ENCODE measurements around the gene FCRL5.

FCRL5 gene

DNA sequence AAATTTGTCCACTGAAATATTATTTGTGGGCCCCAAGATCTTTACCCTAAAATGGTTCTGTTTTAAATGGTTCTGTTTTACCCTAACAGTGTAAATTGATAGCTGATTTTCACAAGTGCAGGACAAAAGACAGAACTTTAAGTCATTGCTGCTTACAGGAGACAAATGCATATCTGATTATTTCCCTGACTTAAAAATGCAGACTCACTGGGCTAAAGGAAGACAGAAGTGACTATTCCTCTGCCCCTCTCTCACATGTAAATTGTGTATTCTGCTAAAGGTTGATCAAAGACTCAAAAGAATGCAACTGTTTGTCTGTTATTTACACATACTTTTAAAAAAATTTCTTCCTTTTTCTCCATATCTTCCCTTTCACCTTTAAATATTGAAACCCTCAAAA, 12.7 kb downstream of the FCRL5 start:
- TF ChIP-seq, protein P1, sequence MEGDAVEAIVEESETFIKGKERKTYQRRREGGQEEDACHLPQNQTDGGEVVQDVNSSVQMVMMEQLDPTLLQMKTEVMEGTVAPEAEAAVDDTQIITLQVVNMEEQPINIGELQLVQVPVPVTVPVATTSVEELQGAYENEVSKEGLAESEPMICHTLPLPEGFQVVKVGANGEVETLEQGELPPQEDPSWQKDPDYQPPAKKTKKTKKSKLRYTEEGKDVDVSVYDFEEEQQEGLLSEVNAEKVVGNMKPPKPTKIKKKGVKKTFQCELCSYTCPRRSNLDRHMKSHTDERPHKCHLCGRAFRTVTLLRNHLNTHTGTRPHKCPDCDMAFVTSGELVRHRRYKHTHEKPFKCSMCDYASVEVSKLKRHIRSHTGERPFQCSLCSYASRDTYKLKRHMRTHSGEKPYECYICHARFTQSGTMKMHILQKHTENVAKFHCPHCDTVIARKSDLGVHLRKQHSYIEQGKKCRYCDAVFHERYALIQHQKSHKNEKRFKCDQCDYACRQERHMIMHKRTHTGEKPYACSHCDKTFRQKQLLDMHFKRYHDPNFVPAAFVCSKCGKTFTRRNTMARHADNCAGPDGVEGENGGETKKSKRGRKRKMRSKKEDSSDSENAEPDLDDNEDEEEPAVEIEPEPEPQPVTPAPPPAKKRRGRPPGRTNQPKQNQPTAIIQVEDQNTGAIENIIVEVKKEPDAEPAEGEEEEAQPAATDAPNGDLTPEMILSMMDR (IDR thresholded peaks at IDR 0.05; ENCODE audit: control insufficient read depth, insufficient read depth, low read depth, low read length, missing control alignments): no peak
- no peak for DNase-seq (ENCODE audit: low read depth)
- H3K4me3 ChIP-seq (ENCODE audit: control insufficient read depth, low read depth, low read length): no peak overlapping the region

DNA sequence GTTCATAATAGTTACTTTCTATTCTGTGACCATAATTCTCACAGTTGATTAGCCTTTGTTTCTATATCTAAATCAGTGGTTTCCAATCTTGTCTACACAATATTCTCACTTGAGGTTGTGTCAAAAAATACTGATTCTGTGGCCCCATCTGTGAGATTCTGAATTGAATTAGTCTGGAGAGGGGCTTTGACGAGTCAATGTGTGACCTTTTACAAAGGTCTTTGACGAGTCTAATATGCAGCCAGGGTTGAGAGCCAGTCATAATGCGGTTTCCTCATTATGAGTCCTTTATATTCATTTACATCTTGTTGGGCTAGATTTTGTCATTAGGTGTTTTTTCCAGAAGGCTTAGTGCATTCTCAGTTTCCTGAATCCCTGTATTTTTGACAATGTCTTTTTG, 19.7 kb downstream of the FCRL5 start:
- TF ChIP-seq, protein P1 (IDR thresholded peaks at IDR 0.05; ENCODE audit: control insufficient read depth, insufficient read depth, low read depth, low read length, missing control alignments): no peak
- no peak overlapping the region for H3K4me3 ChIP-seq (ENCODE audit: control insufficient read depth, low read depth, low read length)

DNA sequence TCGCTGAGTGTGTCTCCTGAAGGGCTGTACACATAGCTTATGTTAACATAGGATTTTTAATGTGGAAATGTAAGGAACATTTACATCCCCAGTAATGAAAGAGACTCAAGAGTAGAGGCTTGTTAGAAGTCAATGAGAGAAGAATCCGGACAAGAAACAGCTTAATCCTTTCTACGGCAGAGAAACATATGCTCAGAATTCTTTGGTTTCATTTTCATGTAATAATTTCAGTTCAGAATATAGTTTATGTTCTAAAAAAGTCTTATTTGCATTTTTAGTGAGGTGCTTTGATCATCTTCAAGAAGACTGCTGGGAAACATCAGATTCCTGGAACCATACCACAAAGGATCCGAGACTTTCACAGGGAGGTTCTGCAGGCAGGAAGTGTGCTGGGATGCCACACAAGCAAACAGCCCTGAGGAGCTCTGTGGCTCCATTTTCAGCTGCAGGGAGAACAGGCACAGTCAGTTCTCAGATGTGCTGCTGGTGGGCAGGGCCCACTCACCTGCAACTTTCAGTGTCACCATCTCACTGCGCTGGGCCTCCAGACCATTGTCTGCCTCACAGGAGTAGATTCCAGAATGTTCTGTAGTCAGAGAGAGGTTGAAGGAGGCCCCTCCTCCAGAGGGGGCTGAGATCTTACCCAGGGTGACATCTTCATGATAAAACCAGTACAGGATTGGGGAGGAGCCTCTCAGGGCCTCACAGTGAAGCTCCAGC, 28.4 kb downstream of the FCRL5 start:
- H3K4me3 ChIP-seq (ENCODE audit: control insufficient read depth, low read depth, low read length): no peak overlapping the region
- no peak for DNase-seq (ENCODE audit: low read depth)
- TF ChIP-seq, protein P1 (IDR thresholded peaks at IDR 0.05; ENCODE audit: control insufficient read depth, insufficient read depth, low read depth, low read length, missing control alignments): no peak

More for the DNA sequence above, 19.7 kb downstream of the FCRL5 start:
- DNase-seq (ENCODE audit: low read depth): no peak

DNA sequence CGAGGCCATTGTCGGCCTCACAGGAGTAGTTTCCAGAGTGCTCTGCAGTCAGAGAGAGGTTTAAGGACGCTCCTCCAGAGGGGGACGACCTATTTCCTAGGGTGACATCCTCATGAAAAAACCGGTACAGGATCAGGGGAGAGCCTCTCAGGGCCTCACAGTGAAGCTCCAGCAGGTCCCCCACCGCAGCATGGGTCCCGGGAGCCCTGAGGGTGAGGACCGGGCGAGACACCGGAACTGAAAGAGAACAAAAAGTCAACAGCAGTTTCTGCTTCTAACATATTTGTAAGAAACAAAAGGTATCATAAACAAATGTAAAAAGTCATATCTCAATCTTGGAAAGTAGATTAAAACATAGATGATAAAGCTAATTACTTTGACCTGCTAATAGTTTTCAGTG, 31.3 kb downstream of the FCRL5 start:
- no peak overlapping the region for H3K4me3 ChIP-seq (ENCODE audit: control insufficient read depth, low read depth, low read length)
- TF ChIP-seq, protein P1 (IDR thresholded peaks at IDR 0.05; ENCODE audit: control insufficient read depth, insufficient read depth, low read depth, low read length, missing control alignments): no peak
- DNase-seq (ENCODE audit: low read depth): no peak

DNA sequence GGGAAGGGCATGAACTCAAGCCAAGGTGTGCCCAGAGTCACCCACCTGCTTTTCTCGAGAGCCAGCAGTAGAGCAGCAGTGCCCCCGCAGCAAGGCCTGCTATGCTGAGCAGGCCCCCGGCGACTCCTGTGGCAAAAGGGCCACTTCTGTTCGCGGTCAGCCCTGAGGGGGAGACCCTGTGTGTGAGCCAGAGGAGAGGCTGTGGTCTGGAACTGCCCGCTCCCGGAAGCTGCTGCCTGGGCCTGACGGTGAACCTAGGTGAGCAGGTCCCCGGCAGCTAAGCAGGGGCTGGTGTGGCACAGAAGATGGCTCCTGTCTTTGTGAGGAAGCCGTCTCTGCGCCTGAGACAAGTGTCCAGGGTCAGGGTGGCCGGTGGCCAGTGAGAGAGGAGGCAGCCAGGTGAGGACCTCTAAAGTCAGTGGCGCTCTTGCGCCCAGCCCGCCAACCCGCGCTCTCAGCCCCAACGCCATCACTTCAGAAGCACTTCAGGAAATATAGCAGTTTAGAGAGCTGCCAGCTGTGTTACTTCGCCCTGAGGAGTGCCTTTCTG, 31.9 kb downstream of the FCRL5 start:
- no peak overlapping the region for H3K4me3 ChIP-seq (ENCODE audit: control insufficient read depth, low read depth, low read length)
- DNase-seq (ENCODE audit: low read depth): no peak
- TF ChIP-seq, protein P1 (IDR thresholded peaks at IDR 0.05; ENCODE audit: control insufficient read depth, insufficient read depth, low read depth, low read length, missing control alignments): no peak

DNA sequence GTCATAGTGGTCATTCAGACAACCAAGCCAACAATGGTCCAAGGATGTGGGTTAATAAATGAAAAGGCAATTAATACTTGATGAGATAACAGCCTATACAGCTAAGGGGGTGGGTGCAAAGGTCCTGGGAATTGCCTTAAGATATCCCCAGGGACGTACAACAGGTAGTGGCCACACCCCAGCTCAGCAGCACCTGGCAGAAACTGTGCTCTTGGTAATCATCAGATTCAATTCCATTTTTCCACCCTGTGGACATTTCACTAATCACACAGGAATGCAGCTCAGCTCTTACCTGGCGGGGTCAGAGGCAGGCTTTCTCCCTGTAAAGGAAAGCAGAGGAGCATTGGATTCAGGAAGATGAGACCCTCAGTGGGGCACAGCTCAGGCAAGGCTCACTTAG, 32.9 kb downstream of the FCRL5 start:
- TF ChIP-seq, protein P1 (IDR thresholded peaks at IDR 0.05; ENCODE audit: control insufficient read depth, insufficient read depth, low read depth, low read length, missing control alignments): no peak
- DNase-seq (ENCODE audit: low read depth): no peak
- H3K4me3 ChIP-seq (ENCODE audit: control insufficient read depth, low read depth, low read length): no peak overlapping the region

Measured in AG09309 (cell line).